ENCODE results near the gene PPARGC1A.

DNA sequence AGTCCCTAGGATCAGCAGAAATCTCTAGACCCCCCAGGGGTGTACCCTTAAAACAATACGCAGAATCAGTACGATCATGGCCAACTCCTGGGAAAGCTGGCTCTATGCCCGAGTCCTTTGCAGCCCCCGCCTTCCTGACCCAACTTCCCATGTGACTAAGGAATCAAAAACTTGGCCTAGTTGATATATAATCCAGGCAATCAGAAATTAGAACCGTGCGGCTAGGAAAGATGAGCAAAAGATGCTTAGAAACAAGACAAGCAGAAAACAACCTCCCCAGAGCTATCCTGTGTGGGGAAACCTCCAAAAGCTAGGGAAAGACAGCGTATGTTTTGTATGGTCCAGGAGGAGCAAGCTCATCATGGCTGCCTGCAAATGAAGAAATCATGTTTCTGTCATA, 110.0 kb downstream of the PPARGC1A start:
- TF ChIP-seq, protein P1, sequence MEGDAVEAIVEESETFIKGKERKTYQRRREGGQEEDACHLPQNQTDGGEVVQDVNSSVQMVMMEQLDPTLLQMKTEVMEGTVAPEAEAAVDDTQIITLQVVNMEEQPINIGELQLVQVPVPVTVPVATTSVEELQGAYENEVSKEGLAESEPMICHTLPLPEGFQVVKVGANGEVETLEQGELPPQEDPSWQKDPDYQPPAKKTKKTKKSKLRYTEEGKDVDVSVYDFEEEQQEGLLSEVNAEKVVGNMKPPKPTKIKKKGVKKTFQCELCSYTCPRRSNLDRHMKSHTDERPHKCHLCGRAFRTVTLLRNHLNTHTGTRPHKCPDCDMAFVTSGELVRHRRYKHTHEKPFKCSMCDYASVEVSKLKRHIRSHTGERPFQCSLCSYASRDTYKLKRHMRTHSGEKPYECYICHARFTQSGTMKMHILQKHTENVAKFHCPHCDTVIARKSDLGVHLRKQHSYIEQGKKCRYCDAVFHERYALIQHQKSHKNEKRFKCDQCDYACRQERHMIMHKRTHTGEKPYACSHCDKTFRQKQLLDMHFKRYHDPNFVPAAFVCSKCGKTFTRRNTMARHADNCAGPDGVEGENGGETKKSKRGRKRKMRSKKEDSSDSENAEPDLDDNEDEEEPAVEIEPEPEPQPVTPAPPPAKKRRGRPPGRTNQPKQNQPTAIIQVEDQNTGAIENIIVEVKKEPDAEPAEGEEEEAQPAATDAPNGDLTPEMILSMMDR (IDR thresholded peaks at IDR 0.05) = no peak
- TF ChIP-seq POLR2A (IDR thresholded peaks at IDR 0.05) = no peak

Data from heart left ventricle (tissue), 13 donors.